ENCODE results near the gene ARHGEF28. TPM values are rescaled to one million over a fixed set of nuclear protein-coding genes. Genes with fewer than 3 reads are reported as not detected.

Gene ARHGEF28
- total RNA-seq, 4 donors from 2014 or later = 0.52 to 1.2 (median 0.98) TPM

DNA sequence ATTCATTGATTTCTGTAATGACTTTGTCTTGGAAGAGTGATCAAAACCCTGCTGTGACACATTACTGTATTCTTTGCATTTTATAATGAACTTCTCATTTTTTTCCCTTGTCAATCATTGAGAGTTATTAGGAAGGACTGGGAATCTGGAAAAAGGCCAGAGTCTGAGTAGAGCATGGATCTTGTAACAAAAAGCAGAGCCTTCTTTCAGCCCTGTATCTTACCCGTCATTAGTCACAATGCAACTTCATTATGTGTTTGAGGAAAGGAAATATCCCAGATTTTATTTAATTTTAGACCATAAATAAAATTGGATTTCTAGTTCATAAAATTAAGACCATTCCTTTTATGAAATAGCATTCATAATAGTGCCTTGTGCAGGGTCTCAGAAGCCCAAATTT lies 131.4 kb downstream of the ARHGEF28 start:
- no peak overlapping the region for H3K27ac ChIP-seq
- intact Hi-C loops (cut with DNase I; ENCODE audit: low total_unique reads) (no loop called here), in situ Hi-C loops (cut with MboI; ENCODE audit: low sequenced_read_pairs in 4 of 4) (no loop called here)
- H3K27me3 ChIP-seq = no peaks in the 10 kb centered on the region
- H3K4me3 ChIP-seq = no peak overlapping the region
- no peaks in the 10 kb centered on the region for H3K9me3 ChIP-seq
- ATAC-seq (no peak), DNase-seq (no peak)
- no peak for TF ChIP-seq POLR2A (IDR thresholded peaks at IDR 0.05)
- TF ChIP-seq, protein P1, sequence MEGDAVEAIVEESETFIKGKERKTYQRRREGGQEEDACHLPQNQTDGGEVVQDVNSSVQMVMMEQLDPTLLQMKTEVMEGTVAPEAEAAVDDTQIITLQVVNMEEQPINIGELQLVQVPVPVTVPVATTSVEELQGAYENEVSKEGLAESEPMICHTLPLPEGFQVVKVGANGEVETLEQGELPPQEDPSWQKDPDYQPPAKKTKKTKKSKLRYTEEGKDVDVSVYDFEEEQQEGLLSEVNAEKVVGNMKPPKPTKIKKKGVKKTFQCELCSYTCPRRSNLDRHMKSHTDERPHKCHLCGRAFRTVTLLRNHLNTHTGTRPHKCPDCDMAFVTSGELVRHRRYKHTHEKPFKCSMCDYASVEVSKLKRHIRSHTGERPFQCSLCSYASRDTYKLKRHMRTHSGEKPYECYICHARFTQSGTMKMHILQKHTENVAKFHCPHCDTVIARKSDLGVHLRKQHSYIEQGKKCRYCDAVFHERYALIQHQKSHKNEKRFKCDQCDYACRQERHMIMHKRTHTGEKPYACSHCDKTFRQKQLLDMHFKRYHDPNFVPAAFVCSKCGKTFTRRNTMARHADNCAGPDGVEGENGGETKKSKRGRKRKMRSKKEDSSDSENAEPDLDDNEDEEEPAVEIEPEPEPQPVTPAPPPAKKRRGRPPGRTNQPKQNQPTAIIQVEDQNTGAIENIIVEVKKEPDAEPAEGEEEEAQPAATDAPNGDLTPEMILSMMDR (IDR thresholded peaks at IDR 0.05 in 4 of 5, conservative IDR thresholded peaks at IDR 0.05 in 1 of 5) = no peak
- H3K36me3 ChIP-seq = no peaks in the 10 kb centered on the region
- no peaks in the 10 kb centered on the region for H3K4me1 ChIP-seq

DNA sequence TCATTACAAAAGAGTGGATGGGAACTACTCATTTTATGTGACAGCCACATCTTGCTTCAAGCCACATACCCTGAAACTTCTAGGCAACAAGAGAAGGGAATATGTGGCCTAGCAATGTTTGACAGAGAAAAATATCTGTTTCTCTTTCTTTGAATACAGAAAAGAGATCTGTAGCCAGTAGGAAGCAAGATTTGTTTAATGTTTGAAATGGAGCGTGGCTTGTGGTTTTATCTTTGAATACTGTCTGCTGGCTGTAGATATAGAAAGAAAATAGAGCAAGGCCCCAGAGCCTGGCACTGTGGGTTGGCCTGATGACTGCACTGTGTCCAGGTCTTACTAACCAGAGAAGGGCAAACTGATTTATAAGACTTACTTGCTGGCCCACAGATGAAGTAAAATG lies 133.8 kb downstream of the ARHGEF28 start:
- no peak for DNase-seq
- in situ Hi-C loops (cut with MboI; ENCODE audit: low sequenced_read_pairs in 4 of 4) (no loop called here), intact Hi-C loops (cut with DNase I; ENCODE audit: low total_unique reads) (no loop called here)
- H3K9me3 ChIP-seq = no peaks in the 10 kb centered on the region
- no peaks in the 10 kb centered on the region for H3K4me1 ChIP-seq
- no peak for TF ChIP-seq POLR2A (IDR thresholded peaks at IDR 0.05)
- TF ChIP-seq, protein P1 (IDR thresholded peaks at IDR 0.05 in 4 of 5, conservative IDR thresholded peaks at IDR 0.05 in 1 of 5) = no peak
- ATAC-seq = no peak
- H3K27me3 ChIP-seq = no peaks in the 10 kb centered on the region
- no peak overlapping the region for H3K27ac ChIP-seq
- no peak overlapping the region for H3K4me3 ChIP-seq
- H3K36me3 ChIP-seq = no peaks in the 10 kb centered on the region

DNA sequence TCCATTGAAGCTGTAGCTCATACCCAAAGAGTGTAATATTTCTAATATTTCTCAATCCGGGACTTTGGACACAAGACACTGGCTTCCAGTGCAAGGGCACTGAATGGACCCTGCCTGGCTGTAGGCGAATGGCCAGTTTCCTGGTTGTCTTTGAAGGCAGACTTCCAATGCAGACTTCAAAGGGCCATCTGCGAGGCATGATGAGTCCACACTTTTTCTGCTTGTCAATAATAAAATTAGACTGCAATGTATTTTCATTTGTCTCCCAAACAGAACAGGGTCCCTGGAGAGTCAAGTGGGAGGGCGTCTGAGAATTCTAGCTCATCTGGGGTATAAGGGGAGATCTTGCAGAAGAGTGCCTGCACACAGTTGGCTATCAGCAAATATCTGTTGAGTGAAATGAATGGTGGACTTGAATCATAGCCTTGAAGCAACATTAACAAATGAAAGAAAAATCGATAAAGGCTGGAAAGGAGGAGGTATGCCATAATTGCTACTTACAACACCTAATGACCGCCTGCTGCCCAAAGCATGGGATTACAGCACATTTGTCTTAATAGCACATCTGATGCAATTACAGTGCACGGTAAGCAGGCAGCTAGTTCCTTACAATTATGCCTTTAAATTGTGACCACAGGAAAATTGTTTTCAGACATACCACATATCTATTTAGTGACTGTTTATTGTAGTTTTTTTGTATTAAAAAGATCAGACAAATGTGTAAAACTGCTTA lies 137.5 kb downstream of the ARHGEF28 start:
- in situ Hi-C loops (cut with MboI; ENCODE audit: low sequenced_read_pairs in 4 of 4) (no loop called here), intact Hi-C loops (cut with DNase I; ENCODE audit: low total_unique reads) (no loop called here)
- Histone ChIP-seq H3K27ac (no peak overlapping the region), H3K9me3 (no peaks in the 10 kb centered on the region), H3K36me3 (no peaks in the 10 kb centered on the region), H3K4me1 (no peaks in the 10 kb centered on the region), H3K4me3 (no peak overlapping the region), H3K27me3 (no peaks in the 10 kb centered on the region)
- ATAC-seq (no peak), DNase-seq (no peak)
- TF ChIP-seq POLR2A (IDR thresholded peaks at IDR 0.05) = no peak
- TF ChIP-seq, protein P1 (IDR thresholded peaks at IDR 0.05 in 4 of 5, conservative IDR thresholded peaks at IDR 0.05 in 1 of 5) = no peak

DNA sequence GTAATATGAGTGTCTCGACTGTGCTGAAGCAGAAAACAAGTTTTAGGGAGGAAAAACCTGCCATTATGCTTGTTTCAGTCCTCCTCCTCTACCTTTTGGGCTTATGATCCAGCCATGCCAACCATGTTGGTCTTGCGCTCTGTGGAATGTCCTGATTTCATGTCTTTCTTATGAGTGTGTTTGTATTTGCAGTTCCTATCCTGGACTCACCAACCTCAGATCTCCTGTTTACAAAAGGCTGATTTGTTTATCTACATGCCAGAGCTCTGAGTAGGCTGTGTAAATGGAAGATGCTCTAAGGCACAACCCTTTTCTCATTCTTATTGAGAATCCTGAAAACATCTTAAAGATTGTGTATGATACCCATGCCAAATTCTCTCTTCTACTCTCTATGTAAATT lies 138.6 kb downstream of the ARHGEF28 start:
- no peak overlapping the region for H3K4me3 ChIP-seq
- no peaks in the 10 kb centered on the region for H3K36me3 ChIP-seq
- no peak overlapping the region for H3K27ac ChIP-seq
- ATAC-seq (no peak), DNase-seq (no peak)
- TF ChIP-seq POLR2A (IDR thresholded peaks at IDR 0.05) = no peak
- TF ChIP-seq, protein P1 (IDR thresholded peaks at IDR 0.05 in 4 of 5, conservative IDR thresholded peaks at IDR 0.05 in 1 of 5) = no peak
- in situ Hi-C loops (cut with MboI; ENCODE audit: low sequenced_read_pairs in 4 of 4) = no loop called here
- intact Hi-C loops (cut with DNase I; ENCODE audit: low total_unique reads) = no loop called here
- no peaks in the 10 kb centered on the region for H3K9me3 ChIP-seq
- no peaks in the 10 kb centered on the region for H3K4me1 ChIP-seq
- no peaks in the 10 kb centered on the region for H3K27me3 ChIP-seq

DNA sequence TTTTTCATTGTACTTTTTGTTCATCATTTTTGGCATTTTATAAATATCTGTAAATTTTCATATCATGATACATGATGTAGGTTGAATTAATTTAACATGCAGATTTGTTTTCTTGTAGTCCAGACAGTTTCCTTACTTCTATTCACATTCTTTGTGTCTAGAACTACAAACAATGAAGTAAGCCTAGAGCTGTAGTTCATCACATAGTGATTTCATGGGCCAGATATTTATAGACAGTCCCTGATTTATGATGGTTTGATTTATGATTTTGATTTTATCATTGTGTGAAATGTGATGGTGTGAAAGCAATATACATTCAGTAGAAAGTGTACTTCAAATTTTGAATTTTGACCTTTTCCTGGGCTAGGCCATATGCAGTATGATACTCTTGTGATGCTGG lies 139.0 kb downstream of the ARHGEF28 start:
- no peak overlapping the region for H3K4me3 ChIP-seq
- no peaks in the 10 kb centered on the region for H3K27me3 ChIP-seq
- H3K4me1 ChIP-seq = peaks cover 0 to under 1% of the 10 kb centered on the region in 2 donors
- no peaks in the 10 kb centered on the region for H3K9me3 ChIP-seq
- in situ Hi-C loops (cut with MboI; ENCODE audit: low sequenced_read_pairs in 4 of 4) = no loop called here
- TF ChIP-seq, protein P1 (IDR thresholded peaks at IDR 0.05 in 4 of 5, conservative IDR thresholded peaks at IDR 0.05 in 1 of 5) = no peak
- no peak for TF ChIP-seq POLR2A (IDR thresholded peaks at IDR 0.05)
- DNase-seq (no peak), ATAC-seq (no peak)
- H3K27ac ChIP-seq = no peak overlapping the region
- intact Hi-C loops (cut with DNase I; ENCODE audit: low total_unique reads) = no loop called here
- H3K36me3 ChIP-seq = no peaks in the 10 kb centered on the region
